Stimulated activated naive B cell treated with anti-CD40 and anti-IgM and Interleukin-4, amounts not matched to agents 10 μg/mL and 1 μg/mL and 100 μg/mL, for 72 hours (primary cell): ENCODE measurements around the gene DYNC1I1.

Experiments used
- ATAC-seq, 2 donors: fragments of 150-1000 bp; cut with Tn5 transposase; replicated peaks; 2 replicates each; pipeline ENCODE4 v1.10.0; 2021; ENCODE audit warnings: moderate library complexity in 1 of 2
- DNase-seq: peaks from one replicate; pipeline ENCODE4 v3.0.0; 2021
- H3K27ac Mint-ChIP-seq: one replicate; pipeline ENCODE4 v1.8.0; 2022; ENCODE audit warnings: mild to moderate bottlenecking, mixed read lengths
- H3K27me3 Mint-ChIP-seq, 2 donors: one replicate each; pipeline ENCODE4 v1.8.0; 2022; ENCODE audit warnings: mixed read lengths in 2 of 2
- H3K36me3 Mint-ChIP-seq, 2 donors: one replicate each; pipeline ENCODE4 v1.8.0; 2022; ENCODE audit warnings: mixed read lengths in 2 of 2, mild to moderate bottlenecking in 1 of 2
- H3K4me1 Mint-ChIP-seq, 2 donors: one replicate each; pipeline ENCODE4 v1.8.0; 2022; ENCODE audit warnings: mixed read lengths in 2 of 2, mild to moderate bottlenecking in 1 of 2
- H3K4me3 Mint-ChIP-seq, 2 donors: one replicate each; pipeline ENCODE4 v1.8.0; 2022; ENCODE audit warnings: mild to moderate bottlenecking in 2 of 2, mixed read lengths in 2 of 2, moderate library complexity in 1 of 2
- H3K9me3 Mint-ChIP-seq, 2 donors: one replicate each; pipeline ENCODE4 v1.8.0; 2022; ENCODE audit warnings: mixed read lengths in 2 of 2, mild to moderate bottlenecking in 1 of 2

Gene DYNC1I1

DNA sequence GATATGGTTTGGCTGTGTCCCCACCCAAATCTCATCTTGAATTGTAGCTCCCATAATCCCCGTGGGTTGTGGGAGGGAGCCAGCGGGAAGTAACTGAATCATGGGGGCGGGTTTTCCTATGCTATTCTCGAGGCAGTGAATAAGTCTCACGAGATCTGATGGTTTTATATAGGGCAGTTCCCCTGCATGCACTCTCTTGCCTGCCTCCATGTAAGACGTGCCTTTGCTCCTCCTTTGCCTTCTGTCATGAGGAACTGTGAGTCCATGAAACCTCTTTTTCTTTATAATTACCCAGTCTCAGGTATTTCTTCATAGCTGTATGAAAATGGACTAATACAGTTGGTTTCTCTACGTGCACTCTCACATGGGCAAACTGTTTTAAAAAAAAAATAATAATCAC lies 341.8 kb downstream of the DYNC1I1 start:
- H3K27me3 Mint-ChIP-seq: peaks cover 4 to 10% of the 10 kb centered on the region in 2 donors
- no peak overlapping the region for H3K4me3 Mint-ChIP-seq
- H3K9me3 Mint-ChIP-seq: peaks cover 0 to 4% of the 10 kb centered on the region in 2 donors
- ATAC-seq: no peak
- H3K4me1 Mint-ChIP-seq: no peaks in the 10 kb centered on the region
- peaks cover 0 to 5% of the 10 kb centered on the region in 2 donors for H3K36me3 Mint-ChIP-seq
- no peak for DNase-seq
- no peak overlapping the region for H3K27ac Mint-ChIP-seq

DNA sequence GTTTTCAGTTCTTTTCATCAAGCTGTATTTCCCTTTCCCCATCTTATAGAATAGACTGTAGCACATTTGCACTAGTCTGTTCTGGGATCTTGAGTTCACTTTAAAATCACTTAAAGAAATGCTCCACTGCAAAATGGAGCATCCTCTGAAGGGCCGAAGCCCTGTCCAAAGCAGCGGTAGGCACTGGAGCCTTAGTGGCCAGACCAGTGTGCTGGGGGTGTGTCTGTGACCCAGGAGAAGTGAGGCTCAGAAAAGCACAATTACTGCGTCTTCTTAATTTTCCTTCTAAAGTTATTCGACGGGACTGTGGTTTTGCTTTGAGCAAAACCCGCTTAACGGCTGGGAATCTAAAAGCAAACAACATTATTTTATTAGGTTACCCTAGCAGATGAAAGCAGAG lies 343.8 kb downstream of the DYNC1I1 start:
- DNase-seq (no peak), ATAC-seq (no peak)
- no peaks in the 10 kb centered on the region for H3K4me1 Mint-ChIP-seq

DNA sequence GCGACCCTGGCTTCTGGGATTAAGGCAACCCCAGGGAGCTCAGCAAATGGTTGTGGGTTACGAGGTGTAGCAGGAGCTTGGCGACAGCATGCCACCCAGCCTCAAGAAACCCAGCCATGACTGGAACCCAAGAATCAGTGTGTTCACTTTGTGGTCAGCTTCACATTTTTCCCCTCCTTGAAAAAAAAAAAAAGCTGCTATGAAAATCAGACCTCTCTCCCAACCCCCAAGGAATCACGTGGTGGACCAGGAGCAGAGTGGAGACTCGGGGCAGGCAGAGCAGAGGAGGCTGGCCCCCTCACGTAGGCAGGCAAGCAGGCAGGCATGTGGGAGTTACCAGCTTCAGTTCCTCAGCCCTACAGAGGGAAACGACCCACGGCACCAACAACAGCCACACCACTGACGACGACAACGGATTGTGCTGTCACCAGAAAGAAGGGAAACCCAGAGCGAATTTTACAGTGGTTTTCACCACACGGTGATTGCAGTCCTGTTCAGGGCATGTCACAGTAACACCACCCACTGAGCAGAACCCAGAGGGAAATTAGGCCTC lies 346.2 kb downstream of the DYNC1I1 start:
- Mint-ChIP-seq H3K4me3 (no peak overlapping the region), H3K27ac (no peak overlapping the region), H3K36me3 (peaks cover 8 to 38% of the 10 kb centered on the region in 2 donors), H3K4me1 (no peaks in the 10 kb centered on the region), H3K27me3 (no peaks in the 10 kb centered on the region), H3K9me3 (no peaks in the 10 kb centered on the region)
- no peak for DNase-seq
- ATAC-seq: no peak

More for the DNA sequence above, 343.8 kb downstream of the DYNC1I1 start:
- H3K9me3 Mint-ChIP-seq: peaks cover 0 to 2% of the 10 kb centered on the region in 2 donors
- no peak overlapping the region for H3K4me3 Mint-ChIP-seq
- H3K27me3 Mint-ChIP-seq: peaks cover 4 to 5% of the 10 kb centered on the region in 2 donors
- H3K27ac Mint-ChIP-seq: no peak overlapping the region
- peaks cover 3 to 21% of the 10 kb centered on the region in 2 donors for H3K36me3 Mint-ChIP-seq

DNA sequence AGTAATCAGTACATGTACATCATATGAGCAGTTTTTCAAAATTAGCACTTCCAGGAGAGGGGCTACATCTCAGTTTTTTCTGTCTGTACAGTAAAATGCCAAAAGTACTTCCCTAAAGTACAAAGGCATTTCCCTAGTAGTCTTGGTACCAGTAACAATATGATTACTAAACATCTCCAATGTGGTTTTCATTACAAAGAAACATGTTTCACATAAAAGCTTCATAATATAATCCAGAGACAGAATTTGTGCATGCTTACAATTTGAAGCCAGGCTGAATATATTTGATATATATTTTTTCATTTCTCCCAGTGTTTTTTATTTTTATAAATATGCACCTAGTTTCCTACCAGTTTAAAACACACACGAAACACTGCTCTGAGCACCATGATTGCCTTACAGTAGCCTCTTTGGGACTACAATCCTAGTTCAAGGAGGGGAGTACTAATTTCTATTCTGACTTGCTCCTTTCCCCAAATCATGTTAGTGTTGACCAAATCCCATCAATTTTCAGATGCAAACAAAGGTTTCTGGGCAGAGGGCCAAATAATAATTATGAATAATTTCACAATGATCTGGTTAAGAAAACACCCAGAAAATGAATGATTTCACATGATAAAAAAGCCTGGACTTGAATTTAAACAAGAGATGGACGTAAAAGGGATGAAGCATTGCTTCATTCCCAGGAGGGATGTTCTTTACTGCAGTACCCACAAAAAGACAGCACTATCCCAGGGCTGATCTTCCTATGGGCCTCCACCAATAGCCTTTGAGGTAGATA lies 348.3 kb downstream of the DYNC1I1 start:
- Mint-ChIP-seq H3K36me3 (peaks cover 11 to 52% of the 10 kb centered on the region in 2 donors), H3K4me3 (no peak overlapping the region), H3K27me3 (no peaks in the 10 kb centered on the region), H3K9me3 (no peaks in the 10 kb centered on the region), H3K4me1 (no peaks in the 10 kb centered on the region), H3K27ac (no peak overlapping the region)
- ATAC-seq (no peak), DNase-seq (no peak)

DNA sequence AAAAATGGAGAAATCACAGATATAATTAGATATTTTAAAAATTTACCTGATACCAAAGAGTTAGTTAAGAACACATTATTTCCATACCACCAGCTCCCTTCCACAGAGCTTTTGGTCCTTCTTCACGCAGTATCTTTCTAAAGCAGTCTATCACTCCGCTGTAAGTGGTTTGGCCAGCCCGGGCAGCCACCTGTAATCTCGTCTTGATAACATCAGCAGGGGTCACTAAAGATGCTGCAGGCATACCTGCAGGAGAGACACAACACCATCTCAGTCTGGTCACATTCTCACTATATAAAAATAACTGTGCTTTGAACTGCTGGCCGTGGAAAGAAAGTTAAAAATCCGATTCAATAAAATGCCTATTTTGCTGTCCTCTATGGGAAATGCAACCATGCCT lies 349.4 kb downstream of the DYNC1I1 start:
- no peak overlapping the region for H3K27ac Mint-ChIP-seq
- H3K36me3 Mint-ChIP-seq: peaks cover 20 to 62% of the 10 kb centered on the region in 2 donors
- no peak for DNase-seq
- H3K4me3 Mint-ChIP-seq: no peak overlapping the region
- no peak for ATAC-seq
- no peaks in the 10 kb centered on the region for H3K27me3 Mint-ChIP-seq
- no peaks in the 10 kb centered on the region for H3K9me3 Mint-ChIP-seq
- no peaks in the 10 kb centered on the region for H3K4me1 Mint-ChIP-seq

DNA sequence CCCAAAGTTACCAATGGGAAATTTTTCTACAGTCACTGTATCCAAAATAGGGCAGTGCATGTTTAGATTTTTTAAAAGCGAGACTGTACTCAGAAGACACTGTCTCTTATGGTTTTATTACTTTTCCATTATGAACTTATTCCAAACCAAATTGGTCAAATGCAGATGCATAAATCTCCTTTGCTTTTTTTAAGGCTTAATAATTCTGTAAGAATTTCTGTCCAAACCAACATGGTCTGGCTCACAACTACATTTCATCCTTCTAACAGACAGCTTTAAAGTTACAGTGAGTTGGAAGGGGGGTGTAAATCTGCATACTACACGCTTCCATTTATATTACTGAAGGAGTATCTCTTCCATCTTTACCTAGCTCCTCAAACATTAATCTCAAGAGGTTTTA lies 350.4 kb downstream of the DYNC1I1 start:
- no peak for DNase-seq
- Mint-ChIP-seq H3K4me3 (no peak overlapping the region), H3K9me3 (no peaks in the 10 kb centered on the region), H3K27ac (no peak overlapping the region), H3K36me3 (peaks cover 20 to 63% of the 10 kb centered on the region in 2 donors), H3K4me1 (no peaks in the 10 kb centered on the region), H3K27me3 (no peaks in the 10 kb centered on the region)
- ATAC-seq: no peak

DNA sequence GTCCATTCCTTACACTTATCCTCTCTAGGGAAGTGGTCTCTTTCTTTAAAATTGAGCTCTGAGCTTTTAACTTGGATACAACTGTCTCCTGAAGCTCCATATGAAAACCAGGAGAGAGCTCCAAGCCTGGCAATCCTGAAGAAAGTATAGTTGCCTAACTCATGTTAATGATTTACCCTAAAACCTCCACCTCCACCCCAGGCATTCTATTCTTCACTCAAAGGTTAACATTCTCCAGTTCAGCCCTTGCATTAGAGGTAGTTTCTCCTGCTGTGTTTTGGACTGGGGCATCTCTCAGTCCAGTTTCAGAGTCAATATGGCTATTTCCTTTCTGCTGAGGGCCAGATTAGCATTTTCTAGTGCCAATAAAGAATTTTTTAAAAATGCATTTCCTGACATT lies 354.0 kb downstream of the DYNC1I1 start:
- Mint-ChIP-seq H3K36me3 (peaks cover 38 to 56% of the 10 kb centered on the region in 2 donors), H3K27me3 (no peaks in the 10 kb centered on the region), H3K4me3 (no peak overlapping the region), H3K27ac (no peak overlapping the region), H3K9me3 (no peaks in the 10 kb centered on the region), H3K4me1 (no peaks in the 10 kb centered on the region)
- DNase-seq: no peak
- ATAC-seq: no peak

DNA sequence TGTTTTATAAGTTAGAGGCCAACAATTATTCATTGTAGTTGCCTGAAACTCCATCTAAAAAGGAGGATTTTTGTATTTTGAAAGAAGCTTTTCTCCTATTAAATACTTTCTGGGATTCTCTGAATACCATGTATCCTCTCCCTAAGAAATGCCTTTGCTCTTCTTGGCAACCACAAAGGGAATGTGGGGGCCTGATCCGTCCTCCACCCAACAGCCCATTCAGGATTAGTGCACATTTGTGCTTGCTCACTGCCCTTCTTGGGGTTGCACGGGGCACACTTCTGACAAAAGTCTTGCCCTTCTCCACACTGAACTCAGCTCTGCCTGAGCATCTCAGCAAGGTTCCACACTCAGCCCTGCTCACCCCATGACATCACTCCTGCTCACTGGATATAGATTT lies 355.4 kb downstream of the DYNC1I1 start:
- Mint-ChIP-seq H3K36me3 (peaks cover 43 to 50% of the 10 kb centered on the region in 2 donors), H3K27ac (no peak overlapping the region), H3K4me3 (no peak overlapping the region), H3K27me3 (no peaks in the 10 kb centered on the region), H3K4me1 (no peaks in the 10 kb centered on the region), H3K9me3 (no peaks in the 10 kb centered on the region)
- ATAC-seq (no peak), DNase-seq (no peak)

DNA sequence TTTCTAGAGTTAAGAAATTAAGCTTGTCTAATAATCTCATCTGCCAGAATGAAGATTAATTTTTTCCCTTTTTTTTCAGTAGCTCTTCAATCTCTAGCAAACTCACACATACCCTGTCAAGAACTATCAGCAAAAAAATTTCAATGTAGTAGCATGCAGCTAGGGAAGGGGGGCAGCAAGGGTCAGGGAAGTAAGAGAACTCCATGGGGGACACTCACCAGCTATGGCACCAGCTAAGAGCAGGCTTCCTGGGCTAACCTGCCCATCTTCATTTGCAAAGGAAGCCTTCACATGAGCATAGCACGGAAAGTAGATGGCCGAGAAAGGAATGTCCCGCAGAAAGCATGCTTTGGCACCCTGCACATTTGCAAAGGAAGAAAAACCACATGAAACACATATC lies 359.2 kb downstream of the DYNC1I1 start:
- Mint-ChIP-seq H3K27ac (no peak overlapping the region), H3K36me3 (peaks cover 46 to 54% of the 10 kb centered on the region in 2 donors), H3K4me3 (no peak overlapping the region), H3K27me3 (no peaks in the 10 kb centered on the region), H3K4me1 (no peaks in the 10 kb centered on the region), H3K9me3 (no peaks in the 10 kb centered on the region)
- no peak for DNase-seq
- no peak for ATAC-seq

DNA sequence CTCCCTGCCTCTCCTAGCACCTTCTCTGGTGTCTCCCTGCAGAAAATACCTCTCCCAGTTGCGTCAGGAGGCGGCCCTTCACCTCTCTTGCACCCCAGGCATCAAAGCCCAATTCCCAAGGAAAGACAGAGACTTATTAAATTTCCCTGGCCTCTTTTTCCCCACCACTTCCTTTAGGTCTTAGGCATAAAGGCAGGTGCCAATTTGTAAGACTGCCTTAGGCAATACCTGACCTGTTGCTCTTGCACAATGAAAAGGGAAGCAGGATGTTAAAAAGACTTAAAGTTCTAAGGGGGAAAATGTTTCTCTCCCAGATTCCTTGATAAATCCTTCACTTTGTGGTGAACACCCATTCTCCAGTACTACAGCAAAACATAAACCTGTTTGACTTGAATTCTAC lies 362.9 kb downstream of the DYNC1I1 start:
- DNase-seq (no peak), ATAC-seq (no peak)
- Mint-ChIP-seq H3K4me1 (no peaks in the 10 kb centered on the region), H3K4me3 (no peak overlapping the region), H3K27me3 (no peaks in the 10 kb centered on the region), H3K9me3 (no peaks in the 10 kb centered on the region), H3K36me3 (peaks cover 43 to 56% of the 10 kb centered on the region in 2 donors), H3K27ac (no peak overlapping the region)

DNA sequence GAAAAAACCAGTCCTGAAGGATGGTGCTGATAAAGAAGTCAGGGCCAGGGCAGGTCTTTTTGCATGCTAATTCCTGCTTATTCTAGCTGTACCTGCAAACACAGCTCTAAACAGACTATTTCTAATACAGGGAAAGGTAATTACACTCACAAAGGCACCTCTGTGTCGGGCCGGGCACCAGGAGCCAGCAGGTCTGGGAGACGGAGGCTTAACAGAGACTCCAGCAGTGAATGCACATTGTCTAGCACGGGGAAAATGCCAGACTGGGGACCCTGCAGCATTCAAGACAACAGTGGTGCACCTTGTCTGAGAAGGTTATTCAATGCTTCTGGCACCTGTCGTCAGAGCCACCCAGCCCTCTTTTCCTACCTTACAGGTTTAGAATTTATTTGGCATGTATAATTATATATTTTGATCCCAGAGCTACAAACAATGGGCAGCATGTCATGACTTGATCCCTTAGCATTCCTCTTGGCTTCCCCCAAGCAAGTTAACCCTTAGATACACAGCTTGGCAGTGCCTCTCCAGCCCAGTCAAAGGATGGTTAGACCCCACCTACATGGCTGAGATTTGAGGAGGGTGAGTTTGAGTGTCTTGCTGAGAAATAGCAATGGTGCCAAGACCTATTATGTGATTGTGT lies 364.4 kb downstream of the DYNC1I1 start:
- no peak overlapping the region for H3K27ac Mint-ChIP-seq

DNA sequence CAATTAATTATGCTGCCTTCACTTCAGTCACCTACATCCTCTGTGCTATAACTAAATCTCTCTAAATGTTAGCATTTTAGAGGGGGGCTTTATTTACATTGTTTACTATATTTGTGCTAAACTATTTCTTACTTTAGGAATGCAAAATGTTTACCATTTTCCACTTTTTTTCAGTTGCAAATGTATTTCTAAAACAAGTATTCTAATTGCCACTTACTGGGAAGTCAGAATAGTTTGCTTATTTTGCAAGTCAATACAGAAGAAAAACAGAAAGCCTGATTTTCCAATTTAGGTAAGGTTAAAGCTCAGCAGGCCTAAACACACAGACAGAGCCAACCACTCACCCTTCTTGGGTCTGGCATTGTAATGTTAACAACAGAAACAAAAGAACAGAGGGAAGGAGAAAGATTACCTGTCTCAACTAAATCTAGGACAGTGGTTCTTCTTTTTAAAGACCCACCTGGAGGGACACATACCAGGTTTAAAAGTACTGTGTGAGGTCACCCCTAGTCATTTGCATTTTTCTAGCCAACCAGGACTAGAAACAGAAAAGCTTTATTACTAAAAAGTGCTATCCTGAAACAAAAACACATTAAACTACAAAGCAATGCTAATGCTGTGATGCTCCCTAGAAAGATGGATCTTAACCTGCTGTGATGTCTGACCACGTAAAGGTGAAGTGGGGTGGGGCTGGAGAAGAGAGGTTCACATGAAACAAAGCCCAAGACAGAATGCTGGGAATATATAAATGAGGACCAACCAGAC lies 371.3 kb downstream of the DYNC1I1 start:
- H3K27ac Mint-ChIP-seq: no peak overlapping the region
- H3K9me3 Mint-ChIP-seq: peaks cover 0 to 1% of the 10 kb centered on the region in 2 donors
- no peak for ATAC-seq
- no peak for DNase-seq
- no peaks in the 10 kb centered on the region for H3K4me1 Mint-ChIP-seq
- H3K36me3 Mint-ChIP-seq: peaks cover 37 to 54% of the 10 kb centered on the region in 2 donors
- no peaks in the 10 kb centered on the region for H3K27me3 Mint-ChIP-seq
- no peak overlapping the region for H3K4me3 Mint-ChIP-seq

More for the DNA sequence above, 364.4 kb downstream of the DYNC1I1 start:
- ATAC-seq: no peak
- Mint-ChIP-seq H3K4me1 (no peaks in the 10 kb centered on the region), H3K4me3 (no peak overlapping the region), H3K36me3 (peaks cover 40 to 57% of the 10 kb centered on the region in 2 donors), H3K27me3 (no peaks in the 10 kb centered on the region), H3K9me3 (peaks cover 0 to 1% of the 10 kb centered on the region in 2 donors)
- DNase-seq: no peak

DNA sequence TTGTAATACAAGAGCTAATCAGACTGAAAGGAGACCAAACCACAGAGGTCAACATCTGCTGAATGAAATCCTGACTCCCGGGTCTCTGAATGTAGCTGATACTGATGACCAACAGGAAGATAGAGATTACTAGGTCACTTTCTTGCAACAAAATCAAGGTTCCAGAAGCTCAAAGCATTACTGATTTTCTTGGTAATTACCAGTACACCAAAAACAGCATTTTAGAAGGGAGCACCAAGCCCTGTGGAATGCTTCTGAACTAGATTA lies 371.8 kb downstream of the DYNC1I1 start:
- Mint-ChIP-seq H3K4me1 (no peaks in the 10 kb centered on the region), H3K36me3 (peaks cover 37 to 59% of the 10 kb centered on the region in 2 donors), H3K27ac (no peak overlapping the region), H3K27me3 (no peaks in the 10 kb centered on the region), H3K9me3 (peaks cover 0 to 1% of the 10 kb centered on the region in 2 donors), H3K4me3 (no peak overlapping the region)
- DNase-seq (no peak), ATAC-seq (no peak)
